ENCODE data around the gene MTCL3.

The MTCL3 gene

GRCh38 chr6:127458817-127459216, 60.3 kb downstream of the MTCL3 start:
- no peak for DNase-seq
- no peaks in the 10 kb centered on the region for H3K36me3 ChIP-seq
- peak overlapping the region in 4 of 8 donors; percentile 10 to 30 (median 14) for H3K4me3 ChIP-seq
- intact Hi-C loops (cut with DNase I; ENCODE audit: low total_unique reads): no loop called here
- no peaks in the 10 kb centered on the region for H3K9me3 ChIP-seq
- peaks cover 0 to 12% (median 5%) of the 10 kb centered on the region in 6 donors for H3K4me1 ChIP-seq
- 74 to 84% (median 78%) methylated on average over 4 of the region's 4 CpGs for WGBS, 5 donors
- no peaks in the 10 kb centered on the region for H3K27me3 ChIP-seq (replicated peaks in 1 of 7)
- peak overlapping the region in 6 of 8 donors; percentile 1 to 65 (median 52) for H3K27ac ChIP-seq
- TF ChIP-seq CTCF (IDR thresholded peaks at IDR 0.05 in 8 of 11, conservative IDR thresholded peaks at IDR 0.05 in 3 of 11) (no peak), POLR2AphosphoS5 (IDR thresholded peaks at IDR 0.05) (no peak), POLR2A (IDR thresholded peaks at IDR 0.05) (no peak)

GRCh38 chr6:127458222-127458621, 60.9 kb downstream of the MTCL3 start:
- no peak for DNase-seq
- intact Hi-C loops (cut with DNase I; ENCODE audit: low total_unique reads): no loop called here
- 66 to 82% (median 71%) methylated on average over 3 of the region's 3 CpGs for WGBS, 5 donors
- Histone ChIP-seq H3K36me3 (no peaks in the 10 kb centered on the region), H3K27ac (peak overlapping the region in 6 of 8 donors; percentile 36 to 69 (median 60)), H3K27me3 (replicated peaks in 1 of 7) (no peaks in the 10 kb centered on the region), H3K9me3 (no peaks in the 10 kb centered on the region), H3K4me3 (peak overlapping the region in 3 of 8 donors; percentile 10 to 30 (median 16)), H3K4me1 (peaks cover 0 to 12% (median 5%) of the 10 kb centered on the region in 6 donors)
- no peak for TF ChIP-seq CTCF (IDR thresholded peaks at IDR 0.05 in 8 of 11, conservative IDR thresholded peaks at IDR 0.05 in 3 of 11)
- no peak for TF ChIP-seq POLR2AphosphoS5 (IDR thresholded peaks at IDR 0.05)
- TF ChIP-seq POLR2A (IDR thresholded peaks at IDR 0.05): no peak

- H3K36me3 ChIP-seq: no peaks in the 10 kb centered on the region
- peaks cover 0 to 12% (median 5%) of the 10 kb centered on the region in 6 donors for H3K4me1 ChIP-seq
- H3K27ac ChIP-seq: peak overlapping the region in 7 of 8 donors; percentile 28 to 69 (median 56)
- no peaks in the 10 kb centered on the region for H3K9me3 ChIP-seq
- peak overlapping the region in 1 of 8 donors; percentile 16 for H3K4me3 ChIP-seq
- DNase-seq: no peak
- WGBS, 5 donors: 24 to 48% (median 39%) methylated on average over 3 of the region's 3 CpGs
- no peak for TF ChIP-seq POLR2A (IDR thresholded peaks at IDR 0.05)
- no peak for TF ChIP-seq POLR2AphosphoS5 (IDR thresholded peaks at IDR 0.05)
- no peak for TF ChIP-seq CTCF (IDR thresholded peaks at IDR 0.05 in 8 of 11, conservative IDR thresholded peaks at IDR 0.05 in 3 of 11)
- H3K27me3 ChIP-seq (replicated peaks in 1 of 7): no peaks in the 10 kb centered on the region
- intact Hi-C loops (cut with DNase I; ENCODE audit: low total_unique reads): no loop called here
Observed at GRCh38 chr6:127457456-127458064, 61.6 kb downstream of the MTCL3 start.

GRCh38 chr6:127456465-127456864, 62.7 kb downstream of the MTCL3 start:
- Histone ChIP-seq H3K27me3 (replicated peaks in 1 of 7) (no peaks in the 10 kb centered on the region), H3K9me3 (no peaks in the 10 kb centered on the region), H3K4me1 (peaks cover 0 to 12% (median 5%) of the 10 kb centered on the region in 6 donors), H3K36me3 (no peaks in the 10 kb centered on the region), H3K27ac (peak overlapping the region in 4 of 8 donors; percentile 50 to 69 (median 60)), H3K4me3 (no peak overlapping the region)
- no peak for DNase-seq
- intact Hi-C loops (cut with DNase I; ENCODE audit: low total_unique reads): no loop called here
- TF ChIP-seq POLR2AphosphoS5 (IDR thresholded peaks at IDR 0.05) (no peak), POLR2A (IDR thresholded peaks at IDR 0.05) (no peak), CTCF (IDR thresholded peaks at IDR 0.05 in 8 of 11, conservative IDR thresholded peaks at IDR 0.05 in 3 of 11) (no peak)
- WGBS, 5 donors: 85 to 91% (median 89%) methylated on average over 3 of the region's 3 CpGs

Data from spleen (tissue), 11 donors.